Mononuclear cell (primary cell): Measurements from ENCODE around the gene SLC24A3. TPM values are rescaled to one million over a fixed set of nuclear protein-coding genes. Genes with fewer than 3 reads are reported as not detected.

Experiments
- H3K27me3 ChIP-seq: 2 replicates; pipeline ENCODE4 v1.6.0; 2011; ENCODE audit warnings: low read length, control low read depth; ENCODE audit not compliant: insufficient read depth
- H3K4me1 ChIP-seq: 2 replicates; pipeline ENCODE4 v1.5.1; 2011; ENCODE audit warnings: mild to moderate bottlenecking, low read length, control low read depth; ENCODE audit not compliant: insufficient read depth
- H3K4me3 ChIP-seq: 2 replicates; pipeline ENCODE4 v1.5.1; 2011; ENCODE audit warnings: mild to moderate bottlenecking, low read length, moderate library complexity
- H3K9me3 ChIP-seq: 2 replicates; pipeline ENCODE4 v1.5.1; 2011; ENCODE audit warnings: low read depth, mild to moderate bottlenecking, control low read depth, low read length
- total RNA-seq: library from RNA; depleted of rRNA; stranded (reverse); fragments of >200 nt; gene quantifications from one replicate; pipeline ENCODE4 v1.2.3, GENCODE V29; 2012

The SLC24A3 gene
- total RNA-seq, 1 donor: 1.0 TPM

- H3K4me3 ChIP-seq: no peak overlapping the region
- H3K4me1 ChIP-seq: no peaks in the 10 kb centered on the region
- H3K27me3 ChIP-seq: no peaks in the 10 kb centered on the region
- H3K9me3 ChIP-seq: no peaks in the 10 kb centered on the region
These were observed 393.5 kb downstream of the SLC24A3 start for GRCh38 chr20:19605786-19606485.

DNA sequence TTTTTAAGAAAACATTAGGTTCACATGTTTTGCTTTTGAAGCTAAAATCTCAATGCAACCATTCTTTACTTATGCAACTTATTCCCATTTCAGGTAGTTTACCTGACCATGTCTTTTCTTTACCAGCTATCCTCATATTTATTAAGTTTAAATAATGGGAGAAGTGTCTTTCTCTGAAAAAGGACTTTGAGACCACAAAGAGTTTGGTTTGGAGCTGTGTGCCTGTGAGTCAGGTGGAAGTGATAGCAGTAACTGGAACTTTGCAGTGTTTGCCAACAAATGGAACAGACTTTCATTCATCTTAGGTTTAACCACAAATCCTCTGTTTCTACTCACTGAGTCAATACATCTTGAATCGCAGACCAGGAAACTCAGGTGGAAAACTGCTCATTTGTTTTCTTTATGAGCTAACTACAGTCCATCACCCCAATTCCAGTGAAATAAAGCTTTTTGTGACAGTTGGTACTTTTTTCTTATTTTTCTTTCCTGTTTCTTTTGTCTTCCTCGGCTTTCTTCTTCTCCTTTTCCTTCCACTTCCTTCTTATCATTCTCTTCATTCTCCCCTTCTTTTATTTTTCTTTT lies 397.3 kb downstream of the SLC24A3 start:
- H3K9me3 ChIP-seq: no peaks in the 10 kb centered on the region
- H3K4me1 ChIP-seq: no peaks in the 10 kb centered on the region
- H3K4me3 ChIP-seq: no peak overlapping the region
- H3K27me3 ChIP-seq: no peaks in the 10 kb centered on the region

GRCh38 chr20:19615629-19616028 lies 403.2 kb downstream of the SLC24A3 start:
- no peaks in the 10 kb centered on the region for H3K4me1 ChIP-seq
- H3K27me3 ChIP-seq: no peaks in the 10 kb centered on the region
- no peak overlapping the region for H3K4me3 ChIP-seq
- H3K9me3 ChIP-seq: no peaks in the 10 kb centered on the region

GRCh38 chr20:19616081-19616480 lies 403.6 kb downstream of the SLC24A3 start:
- Histone ChIP-seq H3K4me1 (no peaks in the 10 kb centered on the region), H3K4me3 (no peak overlapping the region), H3K27me3 (no peaks in the 10 kb centered on the region), H3K9me3 (no peaks in the 10 kb centered on the region)

DNA sequence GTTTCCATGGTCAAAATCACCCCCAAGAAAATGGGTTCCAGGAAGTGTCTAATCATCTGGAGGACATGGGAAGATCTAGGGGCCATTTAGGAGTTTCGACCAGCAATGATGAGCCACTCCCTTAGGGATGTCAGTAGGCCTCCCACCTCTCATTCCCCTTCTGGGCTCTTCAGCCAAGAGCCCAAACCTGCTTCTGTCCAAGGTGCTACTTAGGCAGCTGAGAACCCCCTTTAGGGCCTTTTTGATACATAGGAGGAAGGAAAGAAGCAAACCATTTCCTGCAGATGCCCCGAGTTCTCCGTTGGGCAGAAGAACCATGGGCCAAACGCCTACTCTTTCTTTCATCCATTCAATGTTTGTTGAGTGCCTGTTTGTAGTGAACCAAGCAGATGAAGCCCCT lies 404.2 kb downstream of the SLC24A3 start:
- H3K9me3 ChIP-seq: no peaks in the 10 kb centered on the region
- H3K4me1 ChIP-seq: no peaks in the 10 kb centered on the region
- no peak overlapping the region for H3K4me3 ChIP-seq
- no peaks in the 10 kb centered on the region for H3K27me3 ChIP-seq

DNA sequence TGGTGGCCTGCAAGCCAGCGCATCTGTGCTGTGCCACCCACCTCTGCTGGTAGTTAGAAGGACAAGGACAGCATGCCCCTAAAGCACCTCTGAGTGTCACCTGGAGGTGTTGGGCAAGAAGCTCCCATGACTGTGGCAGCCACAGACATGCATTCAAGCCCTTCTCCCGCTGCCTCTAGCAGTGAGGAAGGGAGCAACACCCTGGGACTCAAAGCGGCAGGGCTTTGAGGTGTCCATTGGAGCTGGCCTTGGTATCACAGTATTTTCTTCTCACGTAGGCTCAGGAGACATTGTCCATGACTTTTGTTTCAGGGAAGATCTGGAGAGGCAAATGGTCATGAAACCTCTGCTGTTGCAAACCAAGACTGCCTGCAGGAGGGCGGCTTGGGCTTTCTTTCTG lies 404.8 kb downstream of the SLC24A3 start:
- no peaks in the 10 kb centered on the region for H3K4me1 ChIP-seq
- no peaks in the 10 kb centered on the region for H3K27me3 ChIP-seq
- H3K4me3 ChIP-seq: no peak overlapping the region

GRCh38 chr20:19618711-19619110 lies 406.3 kb downstream of the SLC24A3 start:
- Histone ChIP-seq H3K27me3 (no peaks in the 10 kb centered on the region), H3K4me1 (no peaks in the 10 kb centered on the region), H3K4me3 (no peak overlapping the region), H3K9me3 (no peaks in the 10 kb centered on the region)

More for the DNA sequence above, 404.8 kb downstream of the SLC24A3 start:
- no peaks in the 10 kb centered on the region for H3K9me3 ChIP-seq

GRCh38 chr20:19619904-19620430 lies 407.5 kb downstream of the SLC24A3 start:
- Histone ChIP-seq H3K4me3 (no peak overlapping the region), H3K9me3 (no peaks in the 10 kb centered on the region), H3K4me1 (no peaks in the 10 kb centered on the region), H3K27me3 (no peaks in the 10 kb centered on the region)

DNA sequence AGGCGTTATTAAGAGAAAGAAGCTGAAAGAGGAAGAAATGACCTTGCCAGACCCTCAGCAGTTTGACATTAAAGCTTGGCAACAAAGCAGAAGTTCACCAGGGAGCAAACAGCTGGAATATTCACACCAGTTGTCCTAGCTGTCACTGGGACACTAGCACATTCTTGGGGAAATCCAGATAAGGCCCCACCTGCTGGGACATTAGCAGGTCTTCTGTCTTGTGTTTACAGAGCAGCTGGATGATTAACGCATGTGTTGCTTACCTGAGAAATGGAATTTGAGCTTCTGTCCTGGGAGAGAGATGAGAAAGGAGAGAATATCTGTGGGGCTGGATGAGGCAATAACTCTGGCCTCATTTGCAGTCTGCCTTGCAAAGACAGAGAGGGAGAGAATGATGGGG lies 408.0 kb downstream of the SLC24A3 start:
- H3K9me3 ChIP-seq: no peaks in the 10 kb centered on the region
- H3K4me3 ChIP-seq: no peak overlapping the region
- H3K27me3 ChIP-seq: no peaks in the 10 kb centered on the region
- no peaks in the 10 kb centered on the region for H3K4me1 ChIP-seq

- H3K4me1 ChIP-seq: no peaks in the 10 kb centered on the region
- H3K27me3 ChIP-seq: no peaks in the 10 kb centered on the region
- H3K4me3 ChIP-seq: no peak overlapping the region
These were observed 408.6 kb downstream of the SLC24A3 start for GRCh38 chr20:19621072-19621471.

GRCh38 chr20:19624221-19624965 lies 412.0 kb downstream of the SLC24A3 start:
- no peaks in the 10 kb centered on the region for H3K4me1 ChIP-seq
- no peaks in the 10 kb centered on the region for H3K9me3 ChIP-seq
- H3K4me3 ChIP-seq: no peak overlapping the region
- no peaks in the 10 kb centered on the region for H3K27me3 ChIP-seq

More at GRCh38 chr20:19621072-19621471, 408.6 kb downstream of the SLC24A3 start:
- H3K9me3 ChIP-seq: no peaks in the 10 kb centered on the region

- H3K9me3 ChIP-seq: no peaks in the 10 kb centered on the region
- no peaks in the 10 kb centered on the region for H3K4me1 ChIP-seq
- no peak overlapping the region for H3K4me3 ChIP-seq
- no peaks in the 10 kb centered on the region for H3K27me3 ChIP-seq
These were observed 413.0 kb downstream of the SLC24A3 start for GRCh38 chr20:19625426-19625825.

DNA sequence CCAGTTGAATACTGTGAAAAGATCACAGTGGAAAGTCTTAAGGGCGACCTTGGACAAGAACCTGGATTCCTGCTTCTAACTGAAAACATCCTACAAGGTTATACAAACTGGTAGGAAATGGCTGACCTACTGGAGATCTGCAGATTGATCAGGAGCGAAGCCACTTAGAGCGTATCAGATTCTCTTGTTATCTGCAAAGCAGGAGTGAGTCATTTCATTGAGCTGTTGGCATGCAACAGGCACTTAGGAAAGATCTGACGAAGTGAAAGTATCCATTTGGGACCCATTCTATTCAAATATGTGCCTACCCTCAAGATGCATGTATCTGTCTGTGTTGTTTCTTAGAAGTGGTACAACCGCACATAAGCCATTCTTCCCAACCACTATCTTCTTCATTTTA lies 414.5 kb downstream of the SLC24A3 start:
- Histone ChIP-seq H3K9me3 (no peaks in the 10 kb centered on the region), H3K27me3 (no peaks in the 10 kb centered on the region), H3K4me3 (no peak overlapping the region), H3K4me1 (no peaks in the 10 kb centered on the region)

GRCh38 chr20:19628570-19629134 lies 416.2 kb downstream of the SLC24A3 start:
- Histone ChIP-seq H3K27me3 (no peaks in the 10 kb centered on the region), H3K4me1 (no peaks in the 10 kb centered on the region), H3K9me3 (no peaks in the 10 kb centered on the region), H3K4me3 (no peak overlapping the region)

DNA sequence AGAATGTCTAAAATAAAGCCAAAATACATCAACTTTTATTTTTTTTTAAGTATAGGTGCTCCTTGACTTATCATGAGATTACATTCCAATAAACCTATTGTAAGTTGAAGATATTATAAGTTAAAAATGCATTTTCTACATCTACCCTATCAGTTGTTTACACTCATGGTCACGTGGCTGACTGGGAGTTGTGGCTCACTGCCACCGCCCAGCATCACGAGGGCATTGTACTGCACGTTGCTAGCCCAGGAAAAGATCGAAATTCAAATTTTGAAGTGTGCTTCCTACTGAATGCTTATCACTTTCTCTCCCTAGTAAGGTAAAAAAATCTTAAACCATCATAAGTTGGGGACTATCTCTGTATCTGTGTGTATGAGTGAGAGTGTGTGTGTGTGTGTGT lies 419.0 kb downstream of the SLC24A3 start:
- H3K27me3 ChIP-seq: no peaks in the 10 kb centered on the region
- no peak overlapping the region for H3K4me3 ChIP-seq
- no peaks in the 10 kb centered on the region for H3K4me1 ChIP-seq
- H3K9me3 ChIP-seq: no peaks in the 10 kb centered on the region
